Measurements from ENCODE around the gene TNFRSF6B.

TNFRSF6B gene

DNA sequence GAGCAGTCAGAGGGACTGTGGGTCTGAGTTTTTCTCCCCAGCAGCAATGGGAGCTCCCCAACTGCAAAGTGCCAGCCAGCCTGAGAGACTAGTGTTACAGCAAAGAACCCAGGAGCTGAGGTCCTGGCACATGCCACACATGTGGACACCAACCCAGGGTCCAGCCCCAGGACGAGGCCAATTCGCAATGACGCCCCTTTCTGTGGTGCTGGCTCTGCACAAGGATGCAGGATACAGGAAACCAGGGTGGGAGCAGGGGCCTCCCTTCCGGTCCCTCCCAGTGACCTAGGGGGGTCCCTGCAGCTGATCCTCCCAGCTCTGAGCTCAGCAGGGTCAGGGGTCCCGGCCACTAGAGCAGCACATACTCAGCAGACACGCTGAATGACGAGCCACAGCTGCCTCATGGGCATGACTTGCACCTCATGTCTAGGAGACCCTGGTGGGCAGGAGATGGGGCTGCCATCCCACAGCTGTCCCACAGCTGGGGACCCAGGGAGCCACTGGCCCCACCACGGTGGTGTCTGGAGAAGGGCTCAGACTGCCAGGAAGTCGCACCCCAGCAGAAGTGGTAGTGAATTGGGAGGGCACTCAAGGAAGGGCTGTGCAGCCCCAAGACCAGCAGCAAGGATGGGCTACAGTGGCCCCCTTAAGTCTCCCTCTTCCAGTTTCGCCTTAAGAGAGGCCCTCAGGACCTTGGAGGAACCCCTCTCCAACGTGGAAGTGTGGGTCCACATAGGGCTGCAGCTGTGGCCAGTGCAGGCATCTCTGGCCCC is 7.7 kb downstream of the TNFRSF6B start:
- WGBS, 2 donors (ENCODE audit: extremely low coverage in 2 of 2, insufficient read length in 2 of 2, insufficient replicate concordance in 1 of 2), result no CpG with 5 or more reads among the region's 11 CpGs

DNA sequence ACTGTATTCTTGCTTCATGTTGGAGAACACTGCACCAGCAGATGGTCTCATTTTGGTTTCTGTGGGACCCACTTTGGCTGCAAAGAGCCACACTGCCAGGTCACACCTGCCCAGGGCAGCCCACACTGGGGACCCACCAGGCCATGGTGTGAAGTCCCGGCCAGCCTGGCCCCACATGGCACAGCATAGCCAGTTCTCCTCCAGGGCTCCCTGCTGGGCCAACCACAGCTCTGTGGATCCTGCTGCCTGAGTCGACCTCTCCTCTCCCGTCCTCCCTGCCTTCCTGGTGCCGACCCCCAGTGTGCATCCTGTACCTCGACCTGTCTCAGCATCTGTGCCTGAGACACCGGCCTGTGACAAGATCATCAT is 8.3 kb downstream of the TNFRSF6B start:
- H3K79me1 ChIP-seq (ENCODE audit: low read depth, low read length), result peaks cover 27% of the 10 kb centered on the region
- H2BK12ac ChIP-seq (ENCODE audit: low read length), result no peak overlapping the region
- no peak overlapping the region for H2AK5ac ChIP-seq (ENCODE audit: low read depth, low read length)
- no peak overlapping the region for H3K27ac ChIP-seq (replicated peaks; ENCODE audit: low read length)
- H3K9ac ChIP-seq (ENCODE audit: low read depth, low read length, poor library complexity), result no peak overlapping the region
- no peak overlapping the region for H2BK15ac ChIP-seq (ENCODE audit: low read length)
- no peak overlapping the region for H2BK120ac ChIP-seq (ENCODE audit: low read depth, low read length)
- no peak overlapping the region for H3K4me2 ChIP-seq (ENCODE audit: insufficient read depth, low read length, poor library complexity, severe bottlenecking)
- H3K4ac ChIP-seq (ENCODE audit: low read length), result no peak overlapping the region
- H3K9me3 ChIP-seq (replicated peaks in 1 of 2; ENCODE audit: control insufficient read depth in 2 of 2, insufficient read depth in 1 of 2, low read depth in 1 of 2, low read length in 2 of 2), result no peaks in the 10 kb centered on the region
- H4K8ac ChIP-seq (ENCODE audit: low read depth, low read length), result no peak overlapping the region
- no peak overlapping the region for H4K91ac ChIP-seq (ENCODE audit: low read depth, low read length, poor library complexity)
- H2AFZ ChIP-seq (ENCODE audit: low read length), result no peak overlapping the region
- no CpG with 5 or more reads among the region's 6 CpGs for WGBS, 2 donors (ENCODE audit: extremely low coverage in 2 of 2, insufficient read length in 2 of 2, insufficient replicate concordance in 1 of 2)
- no peak overlapping the region for H3K23ac ChIP-seq (ENCODE audit: low read depth, low read length, poor library complexity)
- no peak overlapping the region for H2BK5ac ChIP-seq (ENCODE audit: low read length)
- no peak overlapping the region for H3K14ac ChIP-seq (ENCODE audit: low read length)
- DNase-seq (ENCODE audit: low spot score), result no peak
- H3K4me1 ChIP-seq (ENCODE audit: control insufficient read depth in 2 of 2, insufficient read depth in 1 of 2, low read depth in 1 of 2, low read length in 2 of 2), result peaks cover 13 to 14% of the 10 kb centered on the region in 2 donors
- H3K36me3 ChIP-seq (replicated peaks in 1 of 2; ENCODE audit: control insufficient read depth in 2 of 2, insufficient read depth in 2 of 2, low read length in 2 of 2), result peaks cover 33 to 48% of the 10 kb centered on the region in 2 donors
- H3K18ac ChIP-seq (ENCODE audit: low read length), result no peak overlapping the region
- H3K27me3 ChIP-seq (ENCODE audit: control insufficient read depth in 3 of 3, insufficient read depth in 3 of 3, low read depth in 1 of 3, low read length in 3 of 3), result no peaks in the 10 kb centered on the region
- no peak overlapping the region for H3K4me3 ChIP-seq (ENCODE audit: low read length in 2 of 2)

More for the DNA sequence above, 7.7 kb downstream of the TNFRSF6B start:
- DNase-seq (ENCODE audit: low spot score), result no peak
- H3K4me1 ChIP-seq (ENCODE audit: control insufficient read depth in 2 of 2, insufficient read depth in 1 of 2, low read depth in 1 of 2, low read length in 2 of 2), result peaks cover 13 to 19% of the 10 kb centered on the region in 2 donors
- peaks cover 27% of the 10 kb centered on the region for H3K79me1 ChIP-seq (ENCODE audit: low read depth, low read length)
- no peak overlapping the region for H4K91ac ChIP-seq (ENCODE audit: low read depth, low read length, poor library complexity)
- H2AK5ac ChIP-seq (ENCODE audit: low read depth, low read length), result no peak overlapping the region
- no peaks in the 10 kb centered on the region for H3K27me3 ChIP-seq (ENCODE audit: control insufficient read depth in 3 of 3, insufficient read depth in 3 of 3, low read depth in 1 of 3, low read length in 3 of 3)
- peaks cover 30 to 42% of the 10 kb centered on the region in 2 donors for H3K36me3 ChIP-seq (replicated peaks in 1 of 2; ENCODE audit: control insufficient read depth in 2 of 2, insufficient read depth in 2 of 2, low read length in 2 of 2)
- H3K14ac ChIP-seq (ENCODE audit: low read length), result no peak overlapping the region
- no peak overlapping the region for H2BK120ac ChIP-seq (ENCODE audit: low read depth, low read length)
- no peak overlapping the region for H3K18ac ChIP-seq (ENCODE audit: low read length)
- H3K9me3 ChIP-seq (replicated peaks in 1 of 2; ENCODE audit: control insufficient read depth in 2 of 2, insufficient read depth in 1 of 2, low read depth in 1 of 2, low read length in 2 of 2), result no peaks in the 10 kb centered on the region
- H2BK12ac ChIP-seq (ENCODE audit: low read length), result no peak overlapping the region
- peak overlapping the region; percentile 44 for H3K9ac ChIP-seq (ENCODE audit: low read depth, low read length, poor library complexity)
- no peak overlapping the region for H3K4me3 ChIP-seq (ENCODE audit: low read length in 2 of 2)
- H4K8ac ChIP-seq (ENCODE audit: low read depth, low read length), result no peak overlapping the region
- H2BK5ac ChIP-seq (ENCODE audit: low read length), result peak overlapping the region; percentile 24
- H2AFZ ChIP-seq (ENCODE audit: low read length), result no peak overlapping the region
- H3K23ac ChIP-seq (ENCODE audit: low read depth, low read length, poor library complexity), result peak overlapping the region; percentile 65
- no peak overlapping the region for H2BK15ac ChIP-seq (ENCODE audit: low read length)
- H3K27ac ChIP-seq (replicated peaks; ENCODE audit: low read length), result no peak overlapping the region
- no peak overlapping the region for H3K4me2 ChIP-seq (ENCODE audit: insufficient read depth, low read length, poor library complexity, severe bottlenecking)
- H3K4ac ChIP-seq (ENCODE audit: low read length), result no peak overlapping the region

DNA sequence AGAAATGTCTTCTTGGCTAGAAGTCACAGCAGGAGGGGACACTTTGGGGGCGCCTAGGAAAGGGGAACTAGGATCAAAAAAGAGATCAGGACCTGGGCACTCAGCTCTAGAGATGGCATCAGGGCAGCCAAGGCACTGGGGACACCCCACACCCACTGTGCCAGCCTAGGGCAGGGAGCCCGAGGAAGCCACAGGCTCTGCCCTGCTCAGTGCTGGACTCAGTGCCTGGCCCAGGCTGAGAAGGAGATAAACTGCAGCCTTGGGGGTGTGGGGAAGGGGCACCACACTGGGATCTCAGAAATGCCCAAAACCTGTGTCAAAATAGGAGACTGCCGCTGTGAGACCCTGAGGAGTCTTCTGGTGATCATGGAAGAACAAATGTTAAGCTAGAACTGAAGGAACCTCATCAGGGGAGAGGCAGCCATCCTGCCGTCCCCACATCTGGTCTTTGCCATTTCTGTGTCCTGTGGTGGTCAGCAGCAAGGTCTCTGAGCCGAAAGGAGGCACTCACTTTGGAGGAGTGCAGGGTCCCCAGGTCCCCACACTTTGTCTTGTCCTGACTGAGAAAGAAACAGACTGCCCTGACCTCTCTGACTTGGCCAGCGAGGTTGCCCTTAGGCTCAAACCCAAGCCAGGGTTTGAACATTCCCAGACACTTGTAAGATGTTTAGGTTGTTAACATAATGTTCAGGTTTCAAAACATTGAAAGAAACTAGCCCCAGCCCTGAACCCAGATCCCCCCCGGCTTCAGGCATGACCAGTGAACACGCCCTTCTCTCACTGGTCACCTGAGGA is 9.0 kb downstream of the TNFRSF6B start:
- Histone ChIP-seq H3K18ac (ENCODE audit: low read length) (no peak overlapping the region), H3K79me1 (ENCODE audit: low read depth, low read length) (peaks cover 27% of the 10 kb centered on the region), H2BK12ac (ENCODE audit: low read length) (no peak overlapping the region), H2AFZ (ENCODE audit: low read length) (no peak overlapping the region), H2AK5ac (ENCODE audit: low read depth, low read length) (no peak overlapping the region), H2BK120ac (ENCODE audit: low read depth, low read length) (no peak overlapping the region), H2BK5ac (ENCODE audit: low read length) (no peak overlapping the region), H3K4me2 (ENCODE audit: insufficient read depth, low read length, poor library complexity, severe bottlenecking) (no peak overlapping the region), H3K4me1 (ENCODE audit: control insufficient read depth in 2 of 2, insufficient read depth in 1 of 2, low read depth in 1 of 2, low read length in 2 of 2) (peaks cover 12 to 13% of the 10 kb centered on the region in 2 donors), H3K4me3 (ENCODE audit: low read length in 2 of 2) (peak overlapping the region in 1 of 2 donors; percentile 91), H3K27me3 (ENCODE audit: control insufficient read depth in 3 of 3, insufficient read depth in 3 of 3, low read depth in 1 of 3, low read length in 3 of 3) (no peaks in the 10 kb centered on the region), H4K91ac (ENCODE audit: low read depth, low read length, poor library complexity) (no peak overlapping the region), H3K9ac (ENCODE audit: low read depth, low read length, poor library complexity) (no peak overlapping the region), H4K8ac (ENCODE audit: low read depth, low read length) (no peak overlapping the region), H3K9me3 (replicated peaks in 1 of 2; ENCODE audit: control insufficient read depth in 2 of 2, insufficient read depth in 1 of 2, low read depth in 1 of 2, low read length in 2 of 2) (no peaks in the 10 kb centered on the region), H3K27ac (replicated peaks; ENCODE audit: low read length) (no peak overlapping the region), H3K14ac (ENCODE audit: low read length) (no peak overlapping the region), H2BK15ac (ENCODE audit: low read length) (no peak overlapping the region), H3K23ac (ENCODE audit: low read depth, low read length, poor library complexity) (no peak overlapping the region), H3K4ac (ENCODE audit: low read length) (no peak overlapping the region), H3K36me3 (replicated peaks in 1 of 2; ENCODE audit: control insufficient read depth in 2 of 2, insufficient read depth in 2 of 2, low read length in 2 of 2) (peaks cover 33 to 53% of the 10 kb centered on the region in 2 donors)
- WGBS, 2 donors (ENCODE audit: extremely low coverage in 2 of 2, insufficient read length in 2 of 2, insufficient replicate concordance in 1 of 2), result no CpG with 5 or more reads among the region's 8 CpGs
- DNase-seq (ENCODE audit: low spot score), result no peak

DNA sequence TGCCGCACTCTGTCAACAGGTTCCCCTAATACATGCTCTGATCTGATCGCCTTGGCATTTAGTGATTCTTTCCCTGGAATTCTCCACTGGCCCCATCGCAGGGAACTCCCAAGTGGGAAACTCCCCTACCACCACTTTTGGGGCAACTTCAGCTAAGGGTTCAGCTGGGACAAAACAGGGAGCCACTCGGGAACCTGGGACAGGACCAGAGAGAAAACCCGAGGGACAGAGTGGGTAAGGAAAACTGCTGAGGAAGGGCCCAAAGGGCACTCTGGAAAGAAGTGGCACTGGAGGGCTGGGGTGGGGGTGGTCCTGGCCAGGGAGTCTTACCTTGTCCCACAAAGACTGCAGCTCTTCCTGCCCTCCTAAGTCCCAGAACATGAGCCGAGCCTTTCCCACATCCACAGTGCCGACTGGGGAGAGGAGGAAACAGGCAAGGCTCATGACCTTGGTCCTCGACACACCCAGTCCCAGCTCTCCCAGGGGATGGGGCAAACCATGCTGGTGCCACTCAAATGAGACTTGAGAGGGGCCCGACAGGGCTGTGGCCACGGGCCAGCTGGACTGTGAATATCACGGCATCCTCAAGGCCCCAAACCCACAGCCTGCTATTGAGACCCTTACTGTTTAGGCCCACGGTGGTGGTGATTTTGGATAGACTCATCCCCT is 9.7 kb downstream of the TNFRSF6B start:
- H4K8ac ChIP-seq (ENCODE audit: low read depth, low read length), result no peak overlapping the region
- H2BK12ac ChIP-seq (ENCODE audit: low read length), result no peak overlapping the region
- H3K9ac ChIP-seq (ENCODE audit: low read depth, low read length, poor library complexity), result no peak overlapping the region
- H3K4me1 ChIP-seq (ENCODE audit: control insufficient read depth in 2 of 2, insufficient read depth in 1 of 2, low read depth in 1 of 2, low read length in 2 of 2), result peaks cover 12 to 13% of the 10 kb centered on the region in 2 donors
- no peak overlapping the region for H3K4me2 ChIP-seq (ENCODE audit: insufficient read depth, low read length, poor library complexity, severe bottlenecking)
- no peaks in the 10 kb centered on the region for H3K9me3 ChIP-seq (replicated peaks in 1 of 2; ENCODE audit: control insufficient read depth in 2 of 2, insufficient read depth in 1 of 2, low read depth in 1 of 2, low read length in 2 of 2)
- peaks cover 35 to 60% of the 10 kb centered on the region in 2 donors for H3K36me3 ChIP-seq (replicated peaks in 1 of 2; ENCODE audit: control insufficient read depth in 2 of 2, insufficient read depth in 2 of 2, low read length in 2 of 2)
- peaks cover 28% of the 10 kb centered on the region for H3K79me1 ChIP-seq (ENCODE audit: low read depth, low read length)
- no peak overlapping the region for H2AK5ac ChIP-seq (ENCODE audit: low read depth, low read length)
- no peak overlapping the region for H2BK5ac ChIP-seq (ENCODE audit: low read length)
- H3K4ac ChIP-seq (ENCODE audit: low read length), result no peak overlapping the region
- no peak overlapping the region for H2AFZ ChIP-seq (ENCODE audit: low read length)
- H3K27me3 ChIP-seq (ENCODE audit: control insufficient read depth in 3 of 3, insufficient read depth in 3 of 3, low read depth in 1 of 3, low read length in 3 of 3), result no peaks in the 10 kb centered on the region
- H3K18ac ChIP-seq (ENCODE audit: low read length), result no peak overlapping the region
- WGBS, 2 donors (ENCODE audit: extremely low coverage in 2 of 2, insufficient read length in 2 of 2, insufficient replicate concordance in 1 of 2), result no CpG with 5 or more reads among the region's 12 CpGs
- no peak overlapping the region for H3K14ac ChIP-seq (ENCODE audit: low read length)
- H3K4me3 ChIP-seq (ENCODE audit: low read length in 2 of 2), result peak overlapping the region in 1 of 2 donors; percentile 91
- H2BK15ac ChIP-seq (ENCODE audit: low read length), result no peak overlapping the region
- no peak for DNase-seq (ENCODE audit: low spot score)
- H2BK120ac ChIP-seq (ENCODE audit: low read depth, low read length), result no peak overlapping the region
- no peak overlapping the region for H3K23ac ChIP-seq (ENCODE audit: low read depth, low read length, poor library complexity)
- H3K27ac ChIP-seq (replicated peaks; ENCODE audit: low read length), result no peak overlapping the region
- H4K91ac ChIP-seq (ENCODE audit: low read depth, low read length, poor library complexity), result no peak overlapping the region
